ENCODE measurements around the gene ANXA4. TPM values are rescaled to one million over a fixed set of nuclear protein-coding genes. Genes with fewer than 3 reads are reported as not detected.
"Not testable (repeated sequence)": the region's sequence is repeated elsewhere in the genome, so short reads cannot be mapped to it uniquely, and the experiment has no call there.

The ANXA4 gene
- total RNA-seq, 3 donors from 2014 or later = 9.6 to 12.4 (median 11.2) TPM

- peaks cover 51% of the 10 kb centered on the region for H3K4me1 Mint-ChIP-seq (ENCODE audit: low read depth)
- H3K36me3 Mint-ChIP-seq (ENCODE audit: insufficient read depth) = no peaks in the 10 kb centered on the region
- no peaks in the 10 kb centered on the region for H3K9me3 Mint-ChIP-seq
- ATAC-seq = peak; percentile 37 to 42
- DNase-seq = no peak
- H3K27me3 Mint-ChIP-seq (ENCODE audit: low read depth) = no peaks in the 10 kb centered on the region
- H3K4me3 Mint-ChIP-seq = no peak overlapping the region
Observed at GRCh38 chr2:69773206-69773605, 31.3 kb downstream of the ANXA4 start.

GRCh38 chr2:69774258-69774983, 32.5 kb downstream of the ANXA4 start:
- peaks cover 51% of the 10 kb centered on the region for H3K4me1 Mint-ChIP-seq (ENCODE audit: low read depth)
- not testable (repeated sequence) for H3K36me3 Mint-ChIP-seq (ENCODE audit: insufficient read depth); H3K4me3 Mint-ChIP-seq; H3K27me3 Mint-ChIP-seq (ENCODE audit: low read depth); DNase-seq; H3K9me3 Mint-ChIP-seq
- ATAC-seq = peak; percentile 20 to 38

DNA sequence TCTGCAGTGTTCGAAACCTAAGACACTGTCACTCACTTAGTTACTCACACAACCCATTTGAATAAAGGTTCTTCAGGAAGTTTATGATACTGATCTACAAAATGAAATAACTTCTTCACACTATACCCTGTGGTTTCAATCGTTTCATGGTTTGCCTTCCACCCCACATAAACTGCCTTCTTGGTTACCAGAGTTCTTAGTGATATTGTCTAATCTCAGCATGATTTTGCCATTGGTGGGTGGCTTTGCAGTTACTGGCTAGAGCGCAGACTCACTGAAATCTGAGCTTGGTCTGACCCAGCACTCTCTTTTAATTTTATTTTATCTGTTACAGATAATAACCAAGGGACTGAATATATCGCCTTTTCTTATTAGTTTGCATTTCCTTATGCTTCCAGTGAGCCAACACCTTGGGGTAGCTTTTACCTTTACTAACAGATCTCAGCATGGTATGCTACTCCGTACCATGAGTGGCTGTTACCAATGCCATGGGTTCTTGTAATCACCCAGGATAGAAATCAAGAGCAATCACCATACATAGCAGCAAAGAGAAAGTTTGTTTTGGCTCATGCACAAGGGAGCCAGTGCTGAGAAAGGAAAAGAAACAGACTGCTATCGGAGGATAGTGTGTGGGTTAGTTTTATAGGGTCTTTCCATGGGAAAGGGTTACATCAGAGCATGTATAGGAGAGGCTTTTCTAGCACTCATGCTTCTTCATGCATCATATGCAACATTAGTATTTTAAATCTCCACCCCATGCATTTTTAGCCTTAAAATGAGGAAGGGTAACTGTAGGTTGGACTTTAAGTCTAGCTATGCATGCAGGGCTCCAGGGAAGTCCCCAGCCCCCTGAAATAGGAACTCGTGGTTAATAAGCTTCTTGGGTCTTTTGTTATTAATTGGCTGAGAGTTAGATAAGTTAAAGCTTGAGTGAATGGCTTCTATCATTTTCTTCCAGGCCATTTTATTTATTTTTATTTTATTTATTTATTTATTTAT, 33.3 kb downstream of the ANXA4 start:
- H3K4me1 Mint-ChIP-seq (ENCODE audit: low read depth) = peaks cover 47% of the 10 kb centered on the region
- ATAC-seq (peak; percentile 90 to 92), DNase-seq (no peak)
- H3K36me3 Mint-ChIP-seq (ENCODE audit: insufficient read depth) = no peaks in the 10 kb centered on the region
- no peaks in the 10 kb centered on the region for H3K9me3 Mint-ChIP-seq
- H3K27me3 Mint-ChIP-seq (ENCODE audit: low read depth) = no peaks in the 10 kb centered on the region
- H3K4me3 Mint-ChIP-seq = peak overlapping the region; percentile 43

GRCh38 chr2:69776886-69777785, 35.2 kb downstream of the ANXA4 start:
- ATAC-seq (no peak), DNase-seq (no peak)
- Mint-ChIP-seq H3K4me1 (ENCODE audit: low read depth) (peaks cover 38% of the 10 kb centered on the region), H3K9me3 (no peaks in the 10 kb centered on the region), H3K36me3 (ENCODE audit: insufficient read depth) (no peaks in the 10 kb centered on the region), H3K27me3 (ENCODE audit: low read depth) (no peaks in the 10 kb centered on the region), H3K4me3 (no peak overlapping the region)

DNA sequence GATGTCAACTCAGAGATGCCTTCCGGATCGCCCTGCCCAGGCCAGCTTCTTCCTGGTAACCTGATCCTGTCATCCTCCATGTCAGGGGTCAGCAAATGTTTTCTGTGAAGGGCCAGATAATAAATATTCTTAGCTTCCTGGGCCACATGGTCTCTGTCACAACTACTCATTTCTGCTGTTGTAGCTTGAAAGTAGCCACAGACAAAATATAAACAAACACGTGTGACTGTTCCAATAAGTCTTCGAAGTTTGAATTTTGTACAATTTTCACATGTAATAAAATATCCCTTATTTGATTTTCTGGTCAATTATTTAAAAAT, 35.8 kb downstream of the ANXA4 start:
- H3K4me1 Mint-ChIP-seq (ENCODE audit: low read depth) = peaks cover 34% of the 10 kb centered on the region
- H3K9me3 Mint-ChIP-seq = no peaks in the 10 kb centered on the region
- H3K4me3 Mint-ChIP-seq = no peak overlapping the region
- DNase-seq = no peak
- no peaks in the 10 kb centered on the region for H3K36me3 Mint-ChIP-seq (ENCODE audit: insufficient read depth)
- no peaks in the 10 kb centered on the region for H3K27me3 Mint-ChIP-seq (ENCODE audit: low read depth)
- no peak for ATAC-seq

GRCh38 chr2:69779258-69780001, 37.5 kb downstream of the ANXA4 start:
- H3K27me3 Mint-ChIP-seq (ENCODE audit: low read depth) = no peaks in the 10 kb centered on the region
- no peak overlapping the region for H3K4me3 Mint-ChIP-seq
- no peaks in the 10 kb centered on the region for H3K9me3 Mint-ChIP-seq
- ATAC-seq = no peak
- no peak for DNase-seq
- H3K4me1 Mint-ChIP-seq (ENCODE audit: low read depth) = peaks cover 22% of the 10 kb centered on the region
- H3K36me3 Mint-ChIP-seq (ENCODE audit: insufficient read depth) = no peaks in the 10 kb centered on the region

DNA sequence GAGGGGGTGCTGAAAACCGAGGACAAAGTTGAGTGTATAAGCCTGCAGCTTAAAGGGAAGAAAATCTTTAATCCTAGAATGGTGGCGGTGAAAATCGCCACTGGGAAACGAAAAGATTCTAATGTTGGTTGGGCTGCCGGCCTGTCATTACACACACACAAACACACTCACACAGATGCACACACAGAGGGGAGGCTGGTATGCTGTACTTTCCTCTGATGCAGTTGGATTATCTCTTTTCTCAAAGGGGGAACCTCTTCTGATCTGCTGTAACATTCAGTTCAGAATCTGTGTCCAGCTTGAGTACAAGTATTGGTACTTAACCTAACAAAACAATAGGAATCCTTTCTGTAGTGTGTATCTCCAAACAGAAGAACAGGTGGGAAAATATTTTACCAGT, 39.0 kb downstream of the ANXA4 start:
- ATAC-seq (no peak), DNase-seq (no peak)
- Mint-ChIP-seq H3K27me3 (ENCODE audit: low read depth) (no peaks in the 10 kb centered on the region), H3K36me3 (ENCODE audit: insufficient read depth) (peaks cover 4% of the 10 kb centered on the region), H3K9me3 (no peaks in the 10 kb centered on the region), H3K4me3 (no peak overlapping the region), H3K4me1 (ENCODE audit: low read depth) (peaks cover 9% of the 10 kb centered on the region)

DNA sequence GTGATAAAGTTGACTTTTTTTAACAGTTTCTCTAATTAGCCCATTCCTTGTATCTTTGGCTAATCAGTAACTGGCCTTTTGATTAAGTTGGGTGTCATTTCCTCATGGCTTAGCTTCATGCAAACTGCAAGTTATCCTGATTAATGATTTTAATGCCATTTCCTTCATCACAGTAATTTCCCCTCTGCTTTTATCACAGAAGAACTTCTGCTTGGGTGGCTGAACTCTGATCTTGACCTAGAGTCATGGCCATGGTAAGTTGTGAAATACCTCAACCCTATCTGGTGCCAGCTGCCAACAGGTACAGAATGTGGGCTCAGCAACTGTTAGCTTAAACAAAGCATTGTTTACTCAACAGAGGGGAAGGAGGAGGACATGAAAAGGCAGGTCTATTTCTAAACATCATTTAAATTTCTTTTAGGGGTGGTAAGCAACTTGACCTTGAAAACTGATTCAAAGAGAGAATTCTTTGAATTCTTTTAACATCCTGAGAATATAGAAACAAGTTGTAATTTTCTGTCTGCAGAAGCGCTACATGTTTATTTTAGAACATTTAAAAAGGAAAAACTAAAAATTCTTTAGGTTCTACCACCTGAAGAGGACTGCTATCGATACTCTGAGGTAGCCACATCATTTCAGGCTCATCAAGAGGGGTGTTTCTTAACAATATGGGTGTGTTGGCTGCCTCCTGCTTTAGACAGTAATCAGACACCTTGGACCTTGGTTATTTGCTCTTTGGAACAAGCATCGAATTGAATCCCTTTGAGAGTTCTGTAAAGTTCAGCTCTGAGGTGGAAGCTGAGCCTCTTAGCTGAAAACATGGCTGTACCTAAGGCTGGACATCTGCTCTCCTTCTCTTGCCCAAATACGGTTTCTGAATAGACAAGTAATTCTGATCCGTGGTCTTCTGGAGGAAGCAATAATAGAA, 39.7 kb downstream of the ANXA4 start:
- ATAC-seq (no peak), DNase-seq (no peak)
- H3K4me3 Mint-ChIP-seq = no peak overlapping the region
- peaks cover 6% of the 10 kb centered on the region for H3K36me3 Mint-ChIP-seq (ENCODE audit: insufficient read depth)
- H3K27me3 Mint-ChIP-seq (ENCODE audit: low read depth) = no peaks in the 10 kb centered on the region
- H3K9me3 Mint-ChIP-seq = no peaks in the 10 kb centered on the region
- H3K4me1 Mint-ChIP-seq (ENCODE audit: low read depth) = peaks cover 4% of the 10 kb centered on the region

GRCh38 chr2:69784228-69784627, 42.3 kb downstream of the ANXA4 start:
- H3K4me3 Mint-ChIP-seq = no peak overlapping the region
- DNase-seq = no peak
- no peaks in the 10 kb centered on the region for H3K9me3 Mint-ChIP-seq
- no peak for ATAC-seq
- peaks cover 14% of the 10 kb centered on the region for H3K36me3 Mint-ChIP-seq (ENCODE audit: insufficient read depth)
- H3K27me3 Mint-ChIP-seq (ENCODE audit: low read depth) = no peaks in the 10 kb centered on the region
- H3K4me1 Mint-ChIP-seq (ENCODE audit: low read depth) = peaks cover 5% of the 10 kb centered on the region

DNA sequence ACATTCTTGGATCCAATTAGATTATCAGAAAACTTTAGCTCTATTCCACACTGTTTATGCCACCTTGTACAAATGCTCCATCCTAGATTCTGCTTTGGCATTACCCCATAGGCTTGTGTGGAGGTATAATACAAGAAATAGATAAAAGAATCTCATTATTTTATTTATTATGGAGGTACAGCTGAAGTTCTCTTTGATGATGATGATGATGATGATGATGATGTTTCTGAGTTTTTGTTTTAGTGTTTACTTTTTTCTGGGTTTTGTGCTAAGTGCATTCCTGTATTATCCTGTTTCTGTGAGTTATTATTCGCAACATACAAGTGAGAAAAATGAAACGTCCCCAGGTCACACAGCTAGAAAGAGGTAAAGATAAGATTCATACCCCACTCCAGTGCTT, 43.4 kb downstream of the ANXA4 start:
- Mint-ChIP-seq H3K9me3 (no peaks in the 10 kb centered on the region), H3K4me3 (no peak overlapping the region), H3K4me1 (ENCODE audit: low read depth) (peaks cover 9% of the 10 kb centered on the region), H3K36me3 (ENCODE audit: insufficient read depth) (peaks cover 14% of the 10 kb centered on the region), H3K27me3 (ENCODE audit: low read depth) (no peaks in the 10 kb centered on the region)
- ATAC-seq (no peak), DNase-seq (no peak)

- H3K9me3 Mint-ChIP-seq = no peaks in the 10 kb centered on the region
- ATAC-seq = no peak
- peaks cover 9% of the 10 kb centered on the region for H3K4me1 Mint-ChIP-seq (ENCODE audit: low read depth)
- no peak for DNase-seq
- H3K4me3 Mint-ChIP-seq = no peak overlapping the region
- H3K27me3 Mint-ChIP-seq (ENCODE audit: low read depth) = no peaks in the 10 kb centered on the region
- H3K36me3 Mint-ChIP-seq (ENCODE audit: insufficient read depth) = peaks cover 14% of the 10 kb centered on the region
Observed at GRCh38 chr2:69786052-69786560, 44.2 kb downstream of the ANXA4 start.

DNA sequence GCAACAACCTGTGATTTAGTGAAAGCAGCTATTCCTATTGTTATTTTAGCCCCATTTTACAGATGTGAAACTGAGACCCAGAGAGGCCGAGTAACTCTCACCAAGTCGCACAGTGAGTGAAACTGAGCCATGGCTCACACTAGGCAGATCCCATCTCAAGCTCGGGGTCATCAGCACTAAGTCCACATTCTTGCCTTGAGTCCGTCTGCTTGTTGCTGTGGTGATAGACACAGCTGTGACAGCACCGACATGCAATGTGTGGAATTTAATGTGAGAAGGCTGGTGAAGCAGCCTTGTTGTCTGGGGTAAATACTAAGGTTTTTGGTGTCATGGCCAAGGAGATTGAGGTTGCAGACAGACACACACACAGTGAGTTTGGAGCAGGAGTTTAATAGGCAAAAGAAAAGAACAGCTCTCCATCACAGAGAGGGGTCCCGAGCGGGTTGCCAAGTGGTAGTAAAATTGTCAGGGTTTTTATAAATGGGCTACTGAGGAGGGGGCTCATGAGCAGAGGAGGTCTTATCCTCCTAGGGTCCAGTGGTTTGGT, 47.3 kb downstream of the ANXA4 start:
- no peak for DNase-seq
- H3K9me3 Mint-ChIP-seq = no peaks in the 10 kb centered on the region
- no peaks in the 10 kb centered on the region for H3K27me3 Mint-ChIP-seq (ENCODE audit: low read depth)
- ATAC-seq = no peak
- peaks cover 14% of the 10 kb centered on the region for H3K36me3 Mint-ChIP-seq (ENCODE audit: insufficient read depth)
- H3K4me3 Mint-ChIP-seq = no peak overlapping the region
- H3K4me1 Mint-ChIP-seq (ENCODE audit: low read depth) = peaks cover 9% of the 10 kb centered on the region

Measured in activated T-cell treated with anti-CD3 and anti-CD28 coated beads, Interleukin-2, amount 50 U/mL, for 4 hours (primary cell).